ENCODE results near the gene ZNF70.

DNA sequence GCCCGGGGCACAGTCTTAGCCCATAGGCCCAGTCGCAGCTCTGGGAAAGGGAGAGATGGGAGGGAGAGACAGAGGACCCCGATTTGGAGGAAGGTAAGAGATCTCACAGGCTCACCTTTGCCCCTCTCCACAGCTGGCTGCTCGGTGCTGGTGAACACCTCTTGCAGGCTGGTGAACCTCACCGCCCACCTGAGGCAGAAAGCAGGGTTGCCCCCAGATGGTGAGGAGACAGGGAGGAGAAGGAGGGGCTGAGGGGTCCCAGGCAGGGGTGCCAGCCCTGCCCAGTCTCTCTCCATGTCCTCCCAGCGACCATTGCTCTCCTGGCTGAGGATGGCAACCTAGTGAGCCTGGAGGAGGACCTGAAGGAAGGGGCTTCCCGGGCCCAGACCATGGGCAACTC lies 13.0 kb upstream of the ZNF70 start:
- TF ChIP-seq CTCF (IDR thresholded peaks at IDR 0.05; ENCODE audit: low read length) (no peak), EZH2phosphoT487 (IDR thresholded peaks at IDR 0.05; ENCODE audit: low read length) (no peak)
